Stimulated activated CD4-positive, alpha-beta T cell treated with anti-CD3 and anti-CD28 coated beads, Interleukin-4, amount 100 ng/mL, for 24 hours (primary cell): ENCODE measurements around the gene TPK1.
"Not testable (repeated sequence)": the region's sequence is repeated elsewhere in the genome, so short reads cannot be mapped to it uniquely, and the experiment has no call there.

Source experiments
- DNase-seq: peaks from one replicate; pipeline ENCODE4 v3.0.0-alpha.2; 2020

The TPK1 gene

GRCh38 chr7:144776447-144776846 is 59.4 kb downstream of the TPK1 start:
- no peak for DNase-seq

DNA sequence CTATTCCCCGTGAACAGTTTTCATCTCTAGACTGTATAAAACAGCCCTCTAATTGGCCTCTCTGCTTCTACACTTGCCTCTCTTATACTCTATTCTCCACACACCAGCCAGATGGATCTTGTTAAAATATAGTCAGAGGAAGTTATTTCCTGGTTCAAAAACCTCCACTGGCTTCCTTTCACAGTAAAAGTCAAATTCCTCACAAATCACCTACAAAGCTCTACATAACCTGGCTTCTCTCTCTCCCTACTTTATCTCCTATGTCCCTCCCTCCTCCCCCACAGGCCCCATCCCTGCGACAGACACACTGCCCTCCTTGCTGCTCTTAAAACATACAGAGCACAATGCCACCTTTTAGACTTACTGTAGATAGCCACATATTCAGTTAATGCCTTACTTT is 60.1 kb downstream of the TPK1 start:
- no peak for DNase-seq

DNA sequence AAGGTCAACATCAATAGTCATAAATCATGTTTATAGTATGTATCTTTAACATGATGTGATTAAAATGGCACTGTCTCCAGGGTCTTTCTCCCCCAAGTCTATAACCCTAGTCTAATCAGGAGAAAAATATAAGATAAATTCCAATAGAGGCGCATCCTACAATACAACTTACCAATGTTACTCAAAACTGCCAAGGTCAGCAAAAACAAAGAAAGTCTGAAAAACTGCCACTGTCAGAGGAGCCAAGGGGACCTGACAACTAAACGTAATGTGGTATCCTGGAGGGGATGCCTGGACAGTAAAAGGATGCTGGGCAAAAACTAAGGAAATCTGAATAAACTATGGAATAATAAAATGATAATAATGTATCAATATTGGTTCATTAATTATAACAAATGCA is 63.9 kb downstream of the TPK1 start:
- DNase-seq = no peak

GRCh38 chr7:144771174-144771573 is 64.7 kb downstream of the TPK1 start:
- no peak for DNase-seq

GRCh38 chr7:144769352-144769751 is 66.5 kb downstream of the TPK1 start:
- DNase-seq = no peak

DNA sequence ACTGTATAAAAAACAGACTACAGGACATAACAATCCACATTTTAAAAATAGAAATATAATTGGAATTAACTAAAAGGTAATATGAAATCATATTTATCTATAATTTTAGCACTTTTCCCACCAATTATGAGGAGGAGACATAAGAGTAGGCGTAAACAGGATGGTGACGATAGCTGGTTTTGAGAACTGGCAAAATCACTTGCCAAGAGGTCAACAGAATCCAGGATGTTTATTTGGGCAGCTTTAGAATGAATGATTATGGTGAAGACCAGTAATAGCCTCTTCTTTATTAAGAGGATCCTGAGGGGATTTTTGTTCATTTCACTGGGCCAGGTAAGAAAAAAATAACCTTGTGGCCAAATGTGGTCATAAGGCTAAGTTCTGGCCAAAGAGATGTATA is 67.2 kb downstream of the TPK1 start:
- no peak for DNase-seq

GRCh38 chr7:144763291-144763690 is 72.6 kb downstream of the TPK1 start:
- no peak for DNase-seq

DNA sequence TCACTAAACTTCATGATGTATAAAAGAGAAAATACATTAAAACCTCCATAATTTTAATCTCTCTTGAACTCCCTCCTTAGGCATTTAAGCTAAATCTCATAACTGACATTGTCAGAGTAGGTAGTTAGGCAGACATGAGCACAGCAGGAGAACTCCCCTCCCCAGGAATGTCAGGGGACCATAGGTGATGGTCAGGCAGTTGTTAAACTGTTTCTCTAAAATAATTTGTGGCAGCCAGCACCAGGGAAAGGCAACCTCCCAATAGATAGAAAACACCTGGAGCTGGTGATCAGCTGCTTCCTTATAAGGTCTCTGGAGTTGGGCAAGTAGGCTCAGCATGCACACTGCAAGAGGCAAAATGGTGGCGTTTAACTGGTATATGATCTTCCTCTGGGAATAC is 73.0 kb downstream of the TPK1 start:
- no peak for DNase-seq

- no peak for DNase-seq
Measured at GRCh38 chr7:144761493-144761892, 74.4 kb downstream of the TPK1 start.

DNA sequence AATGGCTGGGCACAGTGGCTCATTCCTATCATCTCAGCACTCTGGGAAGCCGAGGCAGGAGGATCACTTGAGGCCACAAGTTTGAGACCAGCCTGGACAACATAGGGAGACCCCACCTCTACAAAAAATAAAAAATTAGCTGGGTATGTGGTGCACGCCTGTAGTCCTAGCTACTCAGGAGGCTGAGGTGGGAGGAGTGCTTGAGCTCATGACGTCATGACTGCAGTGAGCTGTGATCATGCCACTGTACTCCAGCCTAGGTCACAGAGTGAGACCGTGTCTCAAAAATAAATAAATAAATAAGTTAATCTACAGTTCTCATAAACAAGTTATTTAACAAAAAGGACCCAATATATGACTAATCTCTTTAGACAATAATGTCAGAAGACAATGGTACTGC is 76.2 kb downstream of the TPK1 start:
- no peak for DNase-seq

- DNase-seq = no peak
Measured at GRCh38 chr7:144747936-144748335, 87.9 kb downstream of the TPK1 start.

DNA sequence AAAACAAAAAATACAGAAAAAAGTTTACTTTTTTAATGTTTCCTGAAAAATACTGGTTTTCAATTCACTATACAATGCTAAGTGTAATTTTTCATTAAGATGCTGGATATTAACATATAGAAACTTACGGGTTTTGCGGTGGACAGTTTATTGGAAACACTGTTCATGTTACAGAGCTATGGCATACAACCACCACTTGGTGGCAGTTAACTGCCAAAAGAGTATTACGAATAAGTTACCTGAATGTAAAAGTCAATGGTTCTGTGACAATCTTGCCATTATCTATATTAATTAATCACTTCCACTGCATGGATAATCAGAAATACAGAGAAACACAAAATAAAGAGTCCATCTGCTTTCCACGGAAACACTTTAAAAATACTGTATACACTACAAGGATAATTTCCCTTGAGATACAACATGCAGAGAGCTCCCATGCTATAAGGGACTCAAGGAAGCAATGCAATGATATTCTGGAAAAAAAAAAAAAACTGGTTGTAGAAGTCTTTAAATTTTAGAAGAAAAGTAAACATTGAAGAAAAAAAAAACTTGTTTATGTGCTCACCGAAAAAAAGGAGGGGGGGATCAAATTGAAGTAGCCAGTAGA is 97.0 kb downstream of the TPK1 start:
- DNase-seq = peak; percentile 27

DNA sequence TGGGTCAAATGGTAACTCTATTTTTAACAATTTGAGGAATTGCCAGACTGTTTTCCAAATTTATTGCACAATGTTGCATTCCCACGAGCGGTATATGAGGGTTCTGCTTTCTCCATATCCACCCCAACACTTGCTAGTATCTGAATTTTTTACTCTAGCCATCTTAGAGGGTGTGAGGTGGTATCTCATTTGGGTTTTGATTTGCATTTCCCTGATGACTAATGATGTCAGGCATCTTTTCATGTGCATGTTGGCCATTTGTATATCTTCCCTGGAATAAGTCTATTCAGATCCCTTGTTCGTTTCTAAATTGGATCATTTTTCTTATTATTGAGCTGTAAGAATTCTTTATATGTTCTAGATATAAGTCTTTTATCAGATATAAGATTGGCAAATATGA is 97.7 kb downstream of the TPK1 start:
- no peak for DNase-seq

DNA sequence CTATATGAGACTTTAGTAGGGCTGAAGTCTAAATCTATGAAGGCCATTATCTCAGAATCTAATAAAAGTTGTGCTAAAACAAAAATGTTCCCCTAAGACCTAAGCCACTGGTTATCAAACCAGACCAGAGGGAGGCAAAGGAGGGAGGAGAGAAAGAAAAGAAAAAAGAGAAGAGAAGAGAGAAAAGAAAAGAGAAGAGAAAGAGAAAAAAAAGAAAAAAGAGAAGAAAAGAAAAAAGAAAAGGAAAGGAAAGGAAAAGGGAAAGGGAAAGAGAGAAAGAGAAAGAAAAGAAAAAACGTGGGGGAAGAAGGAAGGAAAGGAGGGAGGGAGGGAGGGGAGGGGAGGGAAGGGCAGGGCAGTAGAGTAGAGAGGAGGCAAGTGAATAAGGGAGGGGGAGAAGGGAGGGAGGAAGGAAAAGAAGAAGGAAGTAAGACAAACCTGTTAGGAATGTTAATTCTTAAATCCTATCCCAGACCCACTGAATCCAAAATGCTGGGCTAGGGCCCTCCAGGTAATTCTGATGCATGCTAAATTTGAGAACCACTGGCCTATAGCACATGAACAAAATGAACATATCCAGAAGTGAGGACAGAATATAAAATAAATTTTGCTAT is 98.9 kb downstream of the TPK1 start:
- DNase-seq = no peak

DNA sequence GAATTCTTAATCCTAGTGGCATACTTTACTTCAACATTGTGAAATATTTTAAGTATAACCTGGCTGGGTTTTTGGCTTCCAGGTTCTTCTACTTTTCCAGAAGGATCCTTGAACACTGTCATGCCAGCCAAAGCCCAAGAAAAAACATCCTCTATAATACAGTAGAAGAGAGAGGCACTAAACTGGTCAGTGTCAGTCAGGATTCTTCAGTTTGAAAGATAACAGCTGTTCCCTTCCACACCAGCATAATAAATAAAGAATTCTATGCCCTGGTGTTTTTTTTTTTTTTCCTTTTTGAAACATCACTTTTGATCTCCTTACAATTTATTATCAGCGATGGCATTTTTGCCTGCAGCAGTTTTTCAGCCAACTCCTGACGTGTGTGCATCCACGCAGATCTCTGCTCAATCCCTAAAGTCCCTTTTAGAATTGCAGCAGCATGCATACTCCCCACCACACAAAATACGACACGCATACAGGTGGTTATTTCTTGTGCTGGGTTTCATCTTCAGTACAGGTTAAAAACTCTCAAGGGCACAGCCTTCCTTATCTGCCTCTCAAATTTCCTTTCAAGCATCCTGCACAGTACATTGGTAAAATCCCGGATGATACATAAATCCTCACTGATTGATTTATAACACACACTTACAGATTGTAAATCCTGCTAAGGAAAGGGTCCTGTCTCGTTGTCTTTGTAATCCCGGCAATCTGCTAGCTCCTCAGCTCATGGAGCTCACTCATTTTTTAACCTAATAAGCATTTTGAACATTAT is 100.2 kb downstream of the TPK1 start:
- DNase-seq = no peak

GRCh38 chr7:144731661-144732351 is 104.0 kb downstream of the TPK1 start:
- no peak for DNase-seq

- DNase-seq = no peak
Measured at GRCh38 chr7:144730224-144730623, 105.6 kb downstream of the TPK1 start.

DNA sequence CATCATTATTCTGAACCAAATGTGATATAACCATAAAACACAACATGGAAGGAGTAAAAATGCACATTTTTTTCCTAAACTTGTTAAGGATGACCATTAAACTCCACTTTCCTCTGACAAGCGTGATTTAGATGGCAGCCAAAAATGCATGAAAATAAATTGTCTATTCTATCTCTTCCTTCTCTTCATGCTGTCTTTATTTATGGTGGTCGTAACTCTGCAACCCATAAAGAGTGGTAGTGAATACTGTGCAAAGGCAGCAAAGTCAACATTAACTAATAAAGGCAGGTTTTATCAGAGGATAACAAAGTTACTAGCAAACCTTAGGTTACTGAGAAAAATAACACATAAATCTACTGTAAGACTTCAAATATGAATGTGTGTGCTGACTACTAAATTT is 106.6 kb downstream of the TPK1 start:
- no peak for DNase-seq

DNA sequence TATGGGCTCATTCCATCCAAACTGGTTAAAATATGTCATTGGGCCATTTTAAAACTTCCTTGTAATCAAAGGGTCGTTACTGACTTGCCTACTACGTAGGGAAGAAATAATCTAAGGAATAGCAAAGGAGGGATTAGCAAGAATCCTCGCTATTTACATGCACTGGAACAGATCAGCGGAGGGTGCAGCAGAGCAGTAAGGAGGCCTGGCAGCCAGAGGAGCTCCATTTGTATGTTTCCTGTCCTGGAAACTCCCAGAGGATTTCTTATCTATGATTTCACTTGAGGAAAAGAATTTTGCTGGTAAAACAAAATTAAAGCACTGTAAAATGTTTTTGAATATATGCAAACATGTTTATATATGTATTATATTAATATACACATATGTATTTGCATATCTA is 107.3 kb downstream of the TPK1 start:
- no peak for DNase-seq

DNA sequence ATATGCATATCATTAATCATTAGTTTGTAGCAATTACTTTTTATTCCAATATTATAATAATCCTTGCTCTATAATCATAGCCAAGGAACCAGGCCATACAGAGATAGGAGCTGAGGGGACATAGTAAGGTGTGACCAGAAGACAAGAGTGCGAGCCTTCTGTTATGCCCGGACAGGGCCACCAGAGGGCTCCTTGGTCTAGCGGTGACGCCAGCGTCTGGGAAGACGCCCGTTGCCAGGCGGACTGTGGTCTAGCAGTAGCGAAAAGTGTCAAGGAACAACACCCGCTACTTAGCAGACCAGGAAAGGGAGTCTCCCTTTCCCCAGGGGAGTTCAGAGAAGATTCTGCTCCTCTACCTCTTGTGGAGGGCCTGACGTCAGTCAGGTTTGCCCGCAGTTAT is 109.0 kb downstream of the TPK1 start:
- DNase-seq = not testable (repeated sequence)

DNA sequence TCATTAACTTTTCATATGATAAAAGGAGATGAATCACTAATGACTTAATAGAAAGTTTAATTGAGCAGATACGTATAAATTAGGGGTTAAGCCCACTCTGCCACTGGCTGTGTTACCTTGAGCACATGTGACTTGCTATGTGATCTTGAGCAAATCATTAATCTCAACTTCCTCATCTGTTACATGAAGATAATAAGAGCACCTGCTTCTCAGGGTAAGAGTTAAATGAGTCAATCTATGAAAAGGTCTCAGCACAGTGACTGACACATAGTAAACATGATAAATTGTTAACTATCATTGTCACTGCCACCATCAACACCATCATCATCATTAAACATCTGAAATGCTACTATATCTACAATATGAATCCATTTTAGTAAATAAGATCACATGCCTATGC is 110.8 kb downstream of the TPK1 start:
- DNase-seq = no peak

GRCh38 chr7:144723301-144723700 is 112.6 kb downstream of the TPK1 start:
- no peak for DNase-seq

DNA sequence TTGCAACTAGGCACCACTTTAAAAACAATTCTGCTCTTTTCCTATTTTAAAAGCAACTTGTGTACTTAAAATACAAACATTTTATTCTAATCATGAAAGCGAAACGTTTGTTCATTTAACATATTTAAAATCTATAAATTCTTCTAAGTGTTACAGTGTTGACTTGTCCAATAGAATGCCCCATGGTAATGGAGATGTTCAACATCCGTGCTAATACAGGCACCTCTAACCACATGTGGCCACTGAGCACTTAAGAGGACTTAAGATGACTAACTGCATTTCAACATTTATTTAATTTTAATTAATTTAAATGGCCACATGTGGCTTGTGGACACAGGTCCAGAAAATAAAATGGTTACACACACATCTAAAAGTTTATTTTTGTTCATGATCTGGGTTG is 115.1 kb downstream of the TPK1 start:
- DNase-seq = no peak

DNA sequence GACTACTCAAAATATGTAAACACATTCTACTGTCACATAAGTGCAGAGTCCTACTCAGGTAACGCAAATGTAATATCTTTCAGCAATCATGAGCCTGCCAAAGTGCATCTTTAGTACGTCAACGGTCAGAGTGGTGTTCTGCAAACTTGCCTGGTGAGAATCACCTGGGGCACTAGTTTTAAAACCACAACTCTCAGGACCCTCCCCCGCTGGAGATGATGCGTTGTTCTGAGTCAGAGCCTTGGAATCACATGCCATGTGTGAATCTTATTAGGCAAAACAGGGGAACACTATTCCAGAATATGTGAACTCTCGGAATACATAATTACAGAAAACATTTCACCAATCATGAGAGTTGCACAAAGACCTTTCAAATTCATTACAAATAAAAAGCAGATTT is 115.7 kb downstream of the TPK1 start:
- DNase-seq = no peak
